Stimulated activated CD8-positive, alpha-beta memory T cell treated with anti-CD3 and anti-CD28 coated beads, Interleukin-15, amount 100 ng/mL, for 1 hour (primary cell): ENCODE data around the gene PEAK3.
A peak's percentile ranks its signal among the peaks of the same experiment; 100 is the strongest.

Source experiments
- DNase-seq: peaks from one replicate; pipeline ENCODE4 v3.0.0-alpha.2; 2020; ENCODE audit warnings: low read depth

PEAK3 gene

DNA sequence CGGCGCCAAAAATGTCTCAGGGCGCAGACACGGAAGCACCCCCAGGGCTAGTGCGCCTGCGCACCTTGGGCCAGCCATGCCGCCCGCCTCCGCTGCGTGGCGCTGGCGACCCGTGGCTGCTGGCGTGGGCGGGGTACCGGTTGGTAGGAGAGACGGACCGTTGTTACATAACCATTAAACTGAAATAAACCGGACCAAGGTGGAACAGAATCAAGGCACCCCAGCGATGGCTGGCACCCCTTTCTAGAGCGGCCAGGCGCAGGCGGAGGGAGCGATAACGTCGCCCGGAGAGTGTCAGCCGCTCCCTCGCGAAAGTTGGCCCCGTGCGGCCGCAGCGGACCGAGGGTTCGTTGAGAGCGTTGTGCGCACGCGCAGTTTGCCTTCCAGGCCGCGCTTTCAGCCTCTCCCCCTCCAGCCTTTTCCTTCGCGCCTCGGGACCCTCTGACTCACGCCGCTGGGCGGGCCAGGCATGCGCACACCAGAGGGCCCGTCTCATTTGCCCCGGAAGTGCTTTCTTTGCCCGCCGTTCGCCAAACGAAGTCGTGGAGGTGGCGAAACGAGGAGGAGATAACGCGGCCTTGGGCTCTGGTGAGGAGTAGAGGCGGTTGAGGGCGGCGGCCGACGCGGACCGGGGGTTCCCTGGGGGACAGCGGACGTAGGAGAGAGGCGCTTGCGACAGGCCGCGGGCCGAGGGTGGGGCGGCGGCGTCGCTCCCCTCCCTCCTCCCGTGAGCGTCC, 45.5 kb downstream of the PEAK3 start, which contains the start of the genes PLEKHJ1 and SF3A2:
Gene PLEKHJ1 (minus strand): TSS at position 16 of the 737 bp plus-strand sequence. CDS start 81 bp downstream, outside the sequence.
Gene SF3A2 (plus strand): TSS at position 511 of the 737 bp plus-strand sequence. CDS start 6,595 bp downstream, outside the sequence.
- DNase-seq = peak; percentile 93

DNA sequence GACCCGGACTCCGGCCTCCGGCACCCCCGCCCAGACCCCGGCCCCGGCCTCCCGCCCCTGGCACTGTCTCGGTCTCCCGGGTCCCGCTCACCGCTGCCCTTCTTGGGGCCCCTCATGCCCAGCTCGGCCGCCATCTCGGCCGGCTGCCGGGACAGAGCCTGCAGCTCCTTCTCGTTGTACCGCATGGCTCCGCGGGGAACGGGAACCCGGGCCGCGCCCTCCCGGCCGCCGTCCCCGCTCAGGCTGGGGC, 46.0 kb downstream of the PEAK3 start:
- no peak for DNase-seq

DNA sequence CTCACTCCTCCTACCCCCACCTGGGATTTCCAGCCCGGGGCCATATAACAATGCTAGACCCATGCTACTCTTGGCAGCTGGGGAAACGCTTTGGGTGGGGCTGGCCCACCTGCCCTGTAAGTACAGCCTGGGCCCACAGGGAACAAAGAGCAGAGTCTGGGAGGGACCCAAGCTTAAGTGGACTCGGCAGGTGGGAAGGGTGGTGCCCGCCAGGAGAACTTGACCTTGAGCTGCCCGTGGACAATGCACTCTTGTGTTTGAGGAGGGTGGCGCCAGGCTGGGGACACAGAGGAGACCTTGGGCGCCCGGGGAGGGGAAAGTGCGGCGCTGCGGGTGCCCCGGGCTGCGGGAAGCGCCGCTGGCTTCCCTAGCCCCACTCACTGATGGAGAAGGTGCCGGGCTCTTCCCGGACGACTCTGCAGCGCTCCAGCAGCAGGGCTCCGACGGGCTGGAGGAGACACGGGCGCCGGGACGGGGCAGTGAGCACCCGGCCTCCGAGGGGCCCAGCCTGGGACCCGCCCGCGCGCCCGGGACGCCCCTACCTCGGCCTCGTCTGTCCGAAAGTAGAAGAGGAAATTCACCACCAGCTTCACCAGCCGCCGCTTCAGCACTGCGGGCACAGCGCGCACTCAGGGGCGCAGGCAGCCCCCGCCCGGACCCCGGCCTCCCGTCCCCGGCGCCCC, 46.5 kb downstream of the PEAK3 start:
- DNase-seq = no peak

DNA sequence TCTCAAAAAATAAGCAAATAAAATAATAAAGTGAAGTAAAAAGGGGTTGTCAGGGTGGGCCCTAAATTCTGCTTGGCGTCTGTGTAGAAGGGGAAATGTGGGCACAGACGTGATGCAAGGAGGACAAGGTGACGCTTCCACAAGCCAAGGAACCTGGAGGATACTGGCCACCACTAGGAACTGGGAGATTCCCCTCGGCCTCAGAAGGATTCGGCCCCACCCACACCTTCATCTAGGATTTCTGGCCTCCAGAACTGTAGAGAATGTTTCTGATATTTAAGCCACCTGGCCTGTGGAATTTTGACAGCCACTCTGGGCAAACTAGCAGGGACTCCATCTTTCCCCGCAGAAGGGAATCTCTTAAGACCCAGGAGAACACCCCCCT, 47.0 kb downstream of the PEAK3 start:
- DNase-seq = no peak

DNA sequence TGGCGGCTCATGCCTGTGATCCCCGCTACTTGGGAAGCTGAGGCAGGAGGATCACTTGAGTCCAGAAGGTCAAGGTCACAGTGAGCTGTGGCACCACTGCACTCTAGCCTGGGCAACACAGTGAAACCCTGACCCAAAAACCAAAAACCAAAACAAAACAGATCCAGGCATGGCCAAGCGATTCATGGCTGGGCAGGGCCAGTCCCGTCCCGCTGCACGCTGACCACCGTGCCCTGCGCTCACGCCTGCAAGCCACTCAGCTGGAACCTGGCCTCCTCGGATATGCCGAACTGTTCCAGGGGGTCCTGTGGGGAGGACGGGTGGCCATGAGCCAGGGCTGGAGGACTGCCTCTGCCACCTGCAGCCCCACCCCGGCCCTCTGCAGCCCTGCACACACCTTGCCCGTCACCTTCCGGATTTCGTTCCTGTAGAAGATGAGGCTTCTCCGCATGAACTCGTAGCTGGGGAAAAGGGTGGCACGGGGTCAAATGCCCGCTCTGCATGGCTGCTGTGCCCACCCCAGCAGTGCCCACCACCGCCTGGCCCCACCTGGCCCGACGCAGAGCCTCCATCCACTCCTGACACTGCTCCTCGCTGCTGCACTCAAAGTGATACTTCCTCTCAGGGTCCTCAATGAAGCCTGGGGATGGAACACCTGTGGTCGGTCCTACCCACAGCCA, 48.2 kb downstream of the PEAK3 start:
- DNase-seq = no peak

DNA sequence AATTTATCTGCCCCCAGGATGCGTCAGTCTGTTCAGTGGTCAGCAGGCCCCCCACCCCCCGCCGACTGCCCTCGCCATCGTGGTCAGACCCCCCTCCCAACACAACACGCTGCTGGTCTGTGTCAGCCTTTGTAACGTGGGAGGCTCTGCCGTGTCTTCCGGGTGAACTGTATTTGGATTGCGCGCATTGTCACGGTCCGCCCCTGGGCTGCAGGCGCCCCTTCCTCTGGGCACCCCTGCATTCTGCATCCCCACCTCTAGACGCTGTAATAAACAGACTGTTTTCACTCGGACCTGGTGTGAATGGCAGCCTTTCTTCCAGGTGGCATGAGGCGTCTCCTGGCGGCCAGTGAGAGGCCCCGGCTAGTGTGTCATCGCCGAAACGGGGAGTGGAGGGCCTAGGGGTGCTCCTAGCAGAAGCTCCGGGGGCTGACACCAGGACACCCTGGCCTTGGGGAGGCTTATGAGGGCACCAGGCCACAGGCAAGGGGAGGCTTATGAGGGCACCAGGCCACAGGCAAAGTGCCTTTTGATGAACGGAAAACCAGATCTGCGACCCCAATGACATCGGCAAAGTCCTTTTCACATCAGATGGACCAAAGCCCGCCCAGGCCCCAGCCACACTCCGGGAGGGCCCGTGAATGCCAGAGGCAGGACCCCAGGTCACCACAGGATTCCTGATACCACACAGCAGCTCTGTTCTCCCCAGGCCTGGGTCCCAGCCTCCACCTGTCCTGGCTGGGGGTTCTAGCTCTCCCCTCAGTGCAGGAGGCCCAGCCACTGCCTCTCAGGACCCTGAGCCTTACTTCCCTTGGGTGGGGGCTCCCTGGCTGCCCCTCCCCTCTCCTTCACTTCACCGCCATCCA, 49.5 kb downstream of the PEAK3 start:
- DNase-seq = no peak

DNA sequence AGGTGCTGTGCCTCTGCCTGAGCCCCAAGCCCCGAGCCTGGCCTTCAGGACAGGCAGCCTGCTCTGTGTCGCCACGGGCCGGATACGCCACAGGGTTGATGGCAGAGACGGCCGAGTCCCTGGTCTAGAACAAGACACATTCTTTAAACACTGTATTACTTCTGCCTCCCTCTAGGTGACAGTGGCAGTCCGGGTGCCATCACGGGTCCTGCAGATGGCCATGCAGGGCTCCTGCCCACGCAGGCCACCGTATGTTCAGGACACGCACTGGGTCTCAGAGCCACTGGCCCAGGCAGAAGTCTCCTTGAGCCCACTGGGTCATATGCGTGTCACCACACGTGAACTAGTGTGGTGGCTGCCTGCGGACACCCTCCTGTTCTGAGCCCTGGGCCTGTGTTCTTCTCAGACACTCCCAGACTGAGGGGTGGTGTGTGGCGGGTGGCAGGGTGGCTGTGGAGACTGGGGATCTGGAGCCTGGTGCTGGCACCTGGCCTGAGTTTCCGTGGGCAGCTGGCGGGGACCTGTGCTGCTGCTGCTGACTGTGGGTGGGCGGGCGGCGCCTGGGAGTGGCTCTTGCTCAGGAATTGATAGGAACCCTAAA, 50.3 kb downstream of the PEAK3 start:
- no peak for DNase-seq

DNA sequence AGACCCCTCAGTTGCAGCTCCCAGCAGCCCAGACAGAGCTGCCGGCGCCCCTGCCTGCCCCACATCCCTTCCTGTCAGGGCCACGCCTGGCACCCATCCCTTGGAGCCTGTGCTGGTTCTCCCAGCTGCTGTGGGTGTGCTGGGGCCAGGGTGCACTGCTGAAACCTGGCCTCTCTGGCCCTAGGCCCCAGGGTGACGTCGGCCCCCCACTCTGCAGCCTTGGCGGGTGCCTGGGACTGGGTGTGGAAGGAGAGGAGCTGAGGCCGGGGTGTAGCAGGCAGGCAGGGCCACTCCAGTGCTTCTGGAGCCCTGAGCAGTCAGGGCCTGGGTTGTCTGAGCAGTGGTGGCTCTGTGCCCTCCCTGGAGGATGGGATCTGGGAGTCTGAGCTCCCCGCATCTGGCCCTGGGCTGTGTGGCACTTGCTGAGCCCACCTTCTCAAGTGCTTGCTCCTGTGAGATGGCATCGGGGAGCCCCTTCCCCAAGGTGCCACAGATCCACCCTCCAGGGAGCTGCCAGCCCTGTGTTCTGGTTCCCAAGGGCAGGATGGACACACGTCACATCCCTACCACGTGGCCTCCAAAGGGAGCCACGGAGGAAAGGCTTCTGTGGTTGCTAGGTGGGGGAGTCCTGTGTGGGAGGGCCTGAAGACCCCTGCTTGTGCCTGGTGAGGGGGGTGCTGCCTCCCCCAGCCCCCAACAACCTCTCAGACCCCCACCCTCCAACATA, 51.0 kb downstream of the PEAK3 start:
- DNase-seq = no peak

DNA sequence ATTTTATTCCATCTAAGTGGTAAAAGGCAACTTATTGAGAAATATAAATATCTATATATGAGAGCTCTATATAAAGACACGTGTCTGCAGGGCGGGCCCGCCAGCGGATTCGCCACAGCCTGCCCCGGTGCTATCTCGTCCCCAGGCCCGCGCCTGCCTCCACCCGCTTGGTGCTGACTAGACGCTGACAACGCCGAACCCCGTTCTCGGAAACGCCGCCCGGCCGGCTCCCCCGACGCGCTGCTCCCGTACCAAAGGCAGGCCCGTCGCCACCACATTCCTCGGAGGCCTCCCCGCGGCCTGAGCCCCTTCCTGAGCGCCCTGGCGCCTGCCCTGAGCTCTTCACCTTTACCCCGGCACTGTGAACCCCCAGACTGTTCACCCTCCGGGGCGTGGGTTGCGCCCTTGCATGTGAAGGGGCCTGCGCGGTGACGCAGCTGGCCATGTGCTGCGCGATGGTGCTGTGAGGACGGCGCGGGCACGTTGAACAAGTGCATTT, 51.9 kb downstream of the PEAK3 start:
- no peak for DNase-seq

DNA sequence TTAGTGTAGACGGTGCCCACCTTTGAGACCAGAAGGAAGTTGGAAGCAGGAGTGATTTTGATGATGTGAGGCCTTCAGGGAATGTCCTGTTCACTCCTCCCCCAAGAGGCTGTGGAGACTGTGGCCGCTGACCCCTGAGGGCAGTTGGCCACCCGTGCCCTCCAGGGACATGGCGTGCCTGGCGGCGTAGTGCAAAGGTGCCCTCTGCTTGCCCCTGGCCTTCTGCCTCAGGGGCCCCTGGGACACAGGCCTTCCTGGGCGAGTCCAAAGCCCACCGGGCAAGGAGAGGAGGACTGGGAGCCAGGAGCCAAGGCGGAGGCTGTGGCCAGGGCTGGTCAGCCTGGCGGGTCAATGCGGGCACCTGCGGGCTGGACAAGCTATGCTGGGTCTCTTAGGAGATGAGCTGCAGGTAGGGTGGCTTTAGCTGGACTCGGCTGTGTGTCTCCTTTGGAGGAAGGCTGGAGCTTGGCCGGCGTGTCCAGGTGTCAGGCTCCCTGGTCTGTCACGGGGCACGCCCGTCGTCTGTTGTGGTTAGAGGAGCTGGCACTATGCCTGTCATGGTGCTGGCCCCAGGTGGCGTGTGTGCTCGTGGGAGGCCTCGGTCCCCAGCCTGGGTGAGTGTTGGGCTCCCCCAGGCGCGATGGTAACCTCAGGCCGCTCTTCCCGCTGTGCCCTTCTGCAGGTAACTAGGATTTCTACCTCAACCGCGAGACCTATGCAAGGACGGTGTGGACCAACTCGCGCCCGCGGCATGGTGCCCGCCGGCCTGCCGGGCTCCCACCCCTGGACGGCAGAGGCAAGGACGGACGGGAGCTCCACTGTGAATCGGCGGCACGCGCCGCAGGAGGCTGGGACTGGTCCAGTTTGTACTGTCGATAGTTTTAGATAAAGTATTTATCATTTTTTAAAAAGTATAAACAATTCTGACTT, 52.6 kb downstream of the PEAK3 start:
- no peak for DNase-seq

DNA sequence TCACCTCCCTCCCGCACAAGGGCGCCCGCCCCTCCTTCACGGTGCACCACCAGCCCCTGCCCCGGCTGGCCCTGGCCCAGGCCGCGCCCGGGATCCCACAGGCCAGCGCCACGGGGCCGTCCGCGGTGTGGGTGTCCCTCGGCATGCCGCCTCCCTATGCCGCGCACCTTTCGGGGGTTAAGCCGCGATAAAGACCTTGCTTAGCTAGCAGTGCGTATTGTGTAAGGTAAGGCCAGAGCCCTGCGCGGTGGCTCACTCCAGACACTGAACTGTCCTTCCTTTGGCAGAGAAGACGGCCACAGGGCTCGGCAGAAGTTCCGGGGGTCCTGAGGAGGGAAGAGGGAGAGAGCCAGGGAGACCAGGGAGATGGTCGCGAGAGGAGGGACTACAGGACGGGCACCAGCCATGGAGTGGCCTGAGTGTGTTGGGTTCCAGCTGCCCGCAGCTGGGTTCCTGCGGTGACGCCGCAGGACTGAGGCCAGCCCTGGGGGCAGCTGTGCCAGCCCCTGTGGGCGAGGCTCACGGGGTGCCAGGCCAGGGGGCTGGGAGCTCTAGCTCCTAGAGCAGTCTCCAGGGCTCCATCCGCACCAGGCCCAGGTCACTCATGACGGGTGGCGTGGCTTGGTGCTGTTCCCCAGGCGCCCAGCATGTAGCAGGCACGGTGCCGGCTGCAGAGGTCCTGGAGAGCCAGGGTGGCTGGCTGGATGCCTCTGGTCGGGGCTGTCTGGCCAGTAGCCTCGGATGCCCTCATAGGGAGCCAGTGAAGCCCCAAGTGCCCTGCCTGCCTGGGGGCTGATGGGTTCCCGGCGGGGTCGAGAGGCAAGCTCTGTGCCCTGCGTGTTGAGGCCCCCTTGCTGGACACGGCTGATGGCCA, 53.6 kb downstream of the PEAK3 start:
- DNase-seq = no peak

DNA sequence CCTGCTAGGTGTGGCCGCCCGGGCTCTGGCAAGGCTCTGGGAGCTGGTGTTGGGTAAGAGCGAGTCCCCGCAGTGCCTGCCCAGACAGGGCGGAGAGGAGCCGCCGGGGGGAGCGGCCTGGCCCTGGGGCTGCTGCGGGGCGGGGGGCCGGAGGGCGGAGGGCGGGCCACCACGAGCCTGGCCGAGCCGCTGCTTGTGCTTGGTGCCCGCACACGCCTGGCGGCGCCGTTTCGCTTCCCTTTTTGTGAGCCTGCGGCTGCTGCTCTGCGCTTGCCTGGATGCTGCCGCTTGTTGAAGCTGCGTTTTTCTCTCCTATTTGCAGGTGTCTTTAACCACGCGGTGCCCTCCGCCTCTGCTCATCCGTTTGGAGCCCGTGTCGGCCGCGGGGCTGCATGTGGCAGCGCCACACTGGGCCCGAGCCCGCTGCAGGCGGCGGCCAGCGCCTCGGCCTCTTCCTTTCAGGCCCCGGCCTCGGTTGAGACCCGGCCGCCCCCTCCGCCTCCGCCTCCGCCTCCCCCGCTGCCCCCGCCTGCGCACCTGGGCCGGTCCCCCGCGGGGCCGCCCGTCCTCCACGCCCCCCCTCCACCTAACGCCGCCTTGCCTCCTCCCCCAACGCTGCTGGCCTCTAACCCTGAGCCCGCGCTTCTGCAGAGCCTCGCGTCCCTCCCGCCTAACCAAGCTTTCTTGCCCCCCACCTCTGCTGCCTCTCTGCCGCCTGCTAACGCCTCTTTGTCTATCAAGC, 54.4 kb downstream of the PEAK3 start:
- DNase-seq = no peak

DNA sequence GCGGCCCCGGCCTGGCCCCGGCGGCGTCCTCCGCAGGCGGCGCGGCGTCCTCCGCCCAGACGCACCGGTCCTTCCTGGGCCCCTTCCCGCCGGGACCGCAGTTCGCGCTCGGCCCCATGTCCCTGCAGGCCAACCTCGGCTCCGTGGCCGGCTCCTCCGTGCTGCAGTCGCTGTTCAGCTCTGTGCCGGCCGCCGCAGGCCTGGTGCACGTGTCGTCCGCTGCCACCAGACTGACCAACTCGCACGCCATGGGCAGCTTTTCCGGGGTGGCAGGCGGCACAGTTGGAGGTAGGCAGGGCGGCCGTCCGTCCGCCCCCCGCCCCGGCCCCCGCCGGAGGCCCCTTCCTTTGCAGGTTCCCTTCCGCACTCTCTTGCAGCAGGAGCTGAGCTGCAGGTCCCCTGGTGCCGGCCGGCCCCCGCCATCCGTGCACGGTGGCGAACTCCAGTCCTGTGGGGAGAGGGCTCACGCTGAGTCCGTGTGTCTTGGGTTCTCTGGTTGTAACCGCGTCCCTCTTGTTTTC, 55.1 kb downstream of the PEAK3 start:
- DNase-seq = no peak

DNA sequence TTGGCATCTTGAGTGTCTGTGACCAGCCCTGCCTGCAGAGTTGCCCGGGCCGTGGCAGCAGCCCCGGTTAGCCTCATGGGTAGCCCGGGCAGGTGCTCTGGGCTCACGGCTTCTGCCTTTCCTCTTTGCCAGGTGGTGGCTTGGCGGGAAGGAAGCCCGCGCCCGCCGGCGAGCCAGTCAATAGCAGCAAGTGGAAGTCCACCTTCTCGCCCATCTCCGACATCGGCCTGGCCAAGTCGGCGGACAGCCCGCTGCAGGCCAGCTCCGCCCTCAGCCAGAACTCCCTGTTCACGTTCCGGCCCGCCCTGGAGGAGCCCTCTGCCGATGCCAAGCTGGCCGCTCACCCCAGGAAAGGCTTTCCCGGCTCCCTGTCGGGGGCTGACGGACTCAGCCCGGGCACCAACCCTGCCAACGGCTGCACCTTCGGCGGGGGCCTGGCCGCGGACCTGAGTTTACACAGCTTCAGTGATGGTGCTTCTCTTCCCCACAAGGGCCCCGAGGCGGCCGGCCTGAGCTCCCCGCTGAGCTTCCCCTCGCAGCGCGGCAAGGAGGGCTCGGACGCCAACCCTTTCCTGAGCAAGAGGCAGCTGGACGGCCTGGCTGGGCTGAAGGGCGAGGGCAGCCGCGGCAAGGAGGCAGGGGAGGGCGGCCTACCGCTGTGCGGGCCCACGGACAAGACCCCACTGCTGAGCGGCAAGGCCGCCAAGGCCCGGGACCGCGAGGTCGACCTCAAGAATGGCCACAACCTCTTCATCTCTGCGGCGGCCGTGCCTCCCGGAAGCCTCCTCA, 55.7 kb downstream of the PEAK3 start:
- DNase-seq = no peak

DNA sequence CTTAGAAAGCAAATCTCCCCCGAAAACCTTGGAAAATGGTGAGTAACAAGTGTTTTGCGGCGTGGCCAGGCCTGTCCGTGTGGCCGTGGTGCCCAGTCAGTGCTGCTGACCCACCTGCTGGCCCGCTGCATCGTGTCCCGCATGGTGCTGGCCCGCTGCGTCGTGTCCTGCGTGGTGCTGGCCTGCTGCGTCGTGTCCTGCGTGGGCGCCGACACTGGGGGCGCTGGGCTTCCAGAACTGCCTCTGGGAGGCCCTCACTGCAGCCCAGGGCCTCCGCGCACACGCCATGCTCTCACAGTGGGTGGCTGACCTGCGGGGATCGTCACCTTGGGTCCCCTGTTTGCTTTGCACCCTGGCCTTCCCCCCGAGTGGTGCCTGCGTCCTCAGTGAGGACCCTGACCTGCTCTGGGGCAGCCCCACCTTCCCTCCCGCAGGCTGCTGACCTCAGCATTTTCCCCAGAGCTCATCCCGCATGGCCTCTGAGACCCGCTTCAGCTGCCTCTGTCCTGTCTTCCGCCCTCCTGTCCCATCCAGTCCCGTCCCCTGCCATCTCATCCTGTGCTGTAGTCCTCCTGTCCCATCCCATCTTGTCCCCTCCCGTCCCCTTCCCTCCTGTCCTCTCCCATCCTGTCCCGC, 56.4 kb downstream of the PEAK3 start:
- DNase-seq = no peak

DNA sequence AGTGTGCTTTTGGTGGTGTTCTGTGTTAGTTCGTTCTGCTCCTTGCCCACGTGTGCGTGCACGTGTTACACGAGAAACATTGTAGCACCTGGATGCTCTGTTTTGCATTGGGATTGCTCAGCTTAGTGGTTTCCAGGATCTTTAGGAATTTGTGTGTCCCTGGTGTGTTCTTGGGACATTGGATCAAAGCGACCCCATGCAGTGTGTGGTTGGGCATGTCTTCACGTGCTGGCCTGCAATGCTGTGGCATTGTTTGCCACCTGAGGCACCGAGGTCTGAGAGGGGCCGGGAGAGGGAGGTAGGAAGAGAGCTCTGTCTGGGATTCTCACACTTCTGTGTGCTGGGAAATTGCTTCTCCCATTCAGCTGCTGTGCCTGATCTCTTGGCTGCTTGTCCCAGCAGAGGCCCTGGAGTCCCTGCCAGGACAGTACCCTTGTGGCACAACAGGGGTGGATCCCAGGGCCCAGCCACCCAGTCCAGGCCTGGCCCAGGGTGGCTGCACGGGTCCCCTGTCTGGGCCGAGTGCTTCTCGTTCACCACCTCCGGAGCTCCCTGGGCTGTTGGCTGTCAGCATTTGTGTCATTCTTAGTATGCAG, 57.1 kb downstream of the PEAK3 start:
- no peak for DNase-seq
